HG02870 (cell line): ENCODE results near the gene TLL2.

ENCODE experiments used
- ATAC-seq: cut with Tn5 transposase; IDR thresholded peaks from one replicate; pipeline ENCODE4 v1.9.1; 2021; ENCODE audit warnings: mild to moderate bottlenecking, moderate library complexity; ENCODE audit not compliant: unreplicated experiment

TLL2 gene

DNA sequence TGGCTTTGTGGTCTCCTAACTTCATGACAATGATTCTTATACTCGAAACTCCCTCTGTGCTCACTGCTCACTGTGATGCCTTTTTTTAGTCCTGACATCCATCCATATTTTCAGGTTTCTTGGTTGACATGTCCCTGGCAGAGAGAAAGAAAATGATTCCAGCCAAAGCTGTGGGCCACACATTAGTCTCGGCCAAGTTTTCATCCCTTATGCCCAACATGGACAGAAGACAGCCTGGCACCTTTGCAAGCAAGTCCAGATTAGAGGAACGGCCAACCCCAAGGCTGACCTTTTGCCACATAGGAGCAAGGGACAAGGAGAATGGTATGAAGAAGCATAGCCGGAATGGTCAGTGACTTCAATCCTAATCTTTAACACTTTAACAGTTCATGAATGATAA lies 146.3 kb downstream of the TLL2 start:
- no peak for ATAC-seq

DNA sequence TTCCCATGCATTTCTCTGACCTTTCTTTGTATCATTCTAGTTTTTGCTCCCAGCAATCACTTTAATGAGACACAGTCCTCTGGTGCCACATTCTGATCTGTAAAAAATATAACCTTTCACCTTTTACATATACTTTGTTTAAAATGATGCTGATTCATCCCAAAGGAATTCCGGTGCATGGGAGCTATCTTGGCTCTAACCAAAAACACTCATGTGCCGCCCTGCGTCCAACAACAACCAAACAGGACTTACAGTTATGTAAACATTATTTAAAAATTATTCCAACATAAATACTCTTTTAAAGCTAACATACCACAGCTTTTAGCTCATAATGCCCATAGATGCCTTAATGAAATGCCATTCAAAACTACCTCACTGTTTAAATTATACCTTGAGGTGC lies 147.2 kb downstream of the TLL2 start:
- no peak for ATAC-seq

DNA sequence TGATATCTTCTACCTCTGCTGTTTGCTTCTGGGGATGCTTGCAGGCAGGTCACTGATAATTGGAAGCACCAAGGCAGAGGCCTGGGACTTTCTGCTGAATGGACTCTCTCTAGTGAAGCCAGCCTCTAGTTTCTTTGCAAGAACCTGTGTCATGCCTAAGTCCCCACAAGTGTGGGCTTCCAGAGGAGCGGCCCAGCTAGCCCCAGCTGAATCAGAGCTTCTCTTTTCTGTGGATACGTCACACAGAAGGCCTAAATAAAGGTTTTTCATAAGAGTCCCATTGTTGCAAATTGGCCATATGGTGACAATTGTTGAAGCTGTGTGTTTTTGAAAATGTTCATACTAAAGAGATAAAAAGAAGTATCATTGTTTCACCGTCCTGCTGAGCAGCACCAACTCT lies 148.2 kb downstream of the TLL2 start:
- no peak for ATAC-seq

GRCh38 chr10:96360766-96361165 lies 153.0 kb downstream of the TLL2 start:
- ATAC-seq = no peak

DNA sequence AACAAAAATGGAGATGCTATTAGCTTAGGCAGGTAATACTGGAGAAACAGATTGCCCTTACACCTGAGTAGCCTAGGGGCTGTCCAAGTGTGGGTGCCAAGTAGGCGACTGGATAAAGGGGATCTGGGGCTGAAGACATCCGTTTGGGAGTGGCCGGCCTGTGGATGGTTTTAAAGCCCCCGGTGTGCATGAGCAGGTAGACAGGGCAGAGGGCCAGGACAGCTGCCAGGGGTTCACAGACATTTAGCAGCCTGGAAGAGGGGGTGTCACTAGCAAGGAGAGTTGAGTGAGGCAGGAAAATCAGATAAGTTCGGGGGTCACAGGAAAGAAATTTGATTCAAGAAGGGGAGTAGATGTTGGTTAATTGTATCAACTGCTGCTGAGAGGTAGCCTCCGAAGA lies 153.4 kb downstream of the TLL2 start:
- no peak for ATAC-seq

DNA sequence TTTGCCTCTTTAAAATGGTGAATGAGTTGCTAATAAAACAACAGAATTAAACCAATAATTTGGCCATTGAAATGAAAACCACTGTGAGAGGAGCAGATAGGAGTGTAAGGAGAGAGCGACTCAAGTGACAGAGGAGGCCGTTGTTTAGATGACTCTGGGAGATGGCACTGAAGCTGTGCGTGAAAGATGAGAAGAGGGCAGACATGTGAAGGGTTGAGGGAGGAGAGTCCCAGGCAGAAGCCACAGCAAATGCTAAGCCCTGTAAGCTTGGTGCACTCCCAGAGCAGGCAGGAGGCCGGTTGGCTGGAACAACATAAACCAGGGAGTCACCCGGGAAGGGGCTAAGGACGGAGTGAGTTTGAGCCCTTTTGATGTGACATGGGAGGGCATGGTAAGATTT lies 154.1 kb downstream of the TLL2 start:
- no peak for ATAC-seq

GRCh38 chr10:96358851-96359540 lies 154.7 kb downstream of the TLL2 start, which contains the start of gene OPALIN:
TSS of gene OPALIN (minus strand) at chr10:96359002. CDS start at chr10:96358896, 106 bp downstream.
- no peak for ATAC-seq

DNA sequence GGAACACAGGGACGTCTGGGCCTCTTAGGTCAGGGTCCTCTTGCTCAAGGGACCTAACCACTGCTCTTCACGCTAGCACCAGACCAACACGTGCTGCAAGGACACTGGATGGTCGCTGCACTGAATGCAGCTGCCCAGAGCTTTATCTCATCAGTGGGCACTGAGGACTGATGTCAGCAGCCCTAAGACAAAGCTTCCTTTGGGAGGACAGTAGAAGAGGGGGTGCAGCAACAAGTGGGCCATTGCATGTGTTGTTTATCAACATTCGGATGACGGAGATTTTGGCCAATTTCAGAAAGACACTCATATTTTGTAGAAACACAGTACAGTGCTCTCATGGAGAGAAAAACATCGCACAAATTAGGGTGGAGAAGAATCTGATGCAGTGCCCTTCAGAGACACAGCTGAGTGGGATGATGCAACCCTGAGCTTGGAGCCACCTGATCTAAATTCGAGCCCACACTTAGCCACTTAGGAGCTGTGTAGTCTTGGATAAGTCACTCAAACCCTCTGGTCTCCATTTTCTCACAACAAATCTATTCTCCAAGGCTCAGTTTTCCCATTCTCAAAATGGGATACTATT lies 156.6 kb downstream of the TLL2 start:
- ATAC-seq = no peak

GRCh38 chr10:96352582-96352981 lies 161.1 kb downstream of the TLL2 start:
- no peak for ATAC-seq

DNA sequence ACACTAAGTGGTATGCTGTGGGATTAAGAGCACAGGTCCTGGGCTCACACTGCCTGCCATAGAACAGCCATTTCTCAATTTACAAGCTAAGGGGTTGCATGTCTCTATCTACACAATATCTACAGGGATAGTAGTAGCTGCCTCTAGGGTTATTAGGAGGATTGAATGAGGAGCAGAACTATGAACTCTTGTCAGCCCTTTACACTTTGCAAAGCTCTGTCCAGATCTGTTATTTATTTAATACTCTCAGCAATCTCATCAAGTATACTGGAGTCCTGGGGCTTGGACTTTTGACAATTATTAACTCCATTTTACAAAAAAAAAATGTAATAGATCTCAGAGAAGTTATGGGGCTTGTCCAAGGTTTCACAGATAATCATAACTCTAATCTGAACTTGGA lies 161.7 kb downstream of the TLL2 start:
- no peak for ATAC-seq

GRCh38 chr10:96346295-96346694 lies 167.4 kb downstream of the TLL2 start:
- no peak for ATAC-seq

GRCh38 chr10:96345222-96345621 lies 168.5 kb downstream of the TLL2 start:
- ATAC-seq = no peak

DNA sequence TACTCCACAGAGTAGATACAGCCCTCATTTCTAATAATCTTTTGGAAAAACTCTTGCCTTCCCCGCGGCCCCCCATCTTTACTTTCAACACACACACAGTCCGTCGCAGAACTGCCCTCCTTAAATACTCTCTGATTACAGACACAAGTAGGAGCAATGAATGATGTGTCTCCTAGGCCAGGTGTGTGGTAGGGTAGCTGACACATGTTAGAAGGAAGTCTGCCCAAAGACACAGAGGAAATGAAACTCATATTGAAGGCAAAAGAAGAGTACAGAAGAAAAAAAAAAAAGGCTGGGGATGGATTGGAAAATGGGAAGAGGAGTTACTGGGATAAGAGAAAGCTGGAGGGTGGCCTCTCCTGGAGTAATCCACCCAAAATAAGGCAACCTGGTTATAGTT lies 169.5 kb downstream of the TLL2 start:
- ATAC-seq = no peak

DNA sequence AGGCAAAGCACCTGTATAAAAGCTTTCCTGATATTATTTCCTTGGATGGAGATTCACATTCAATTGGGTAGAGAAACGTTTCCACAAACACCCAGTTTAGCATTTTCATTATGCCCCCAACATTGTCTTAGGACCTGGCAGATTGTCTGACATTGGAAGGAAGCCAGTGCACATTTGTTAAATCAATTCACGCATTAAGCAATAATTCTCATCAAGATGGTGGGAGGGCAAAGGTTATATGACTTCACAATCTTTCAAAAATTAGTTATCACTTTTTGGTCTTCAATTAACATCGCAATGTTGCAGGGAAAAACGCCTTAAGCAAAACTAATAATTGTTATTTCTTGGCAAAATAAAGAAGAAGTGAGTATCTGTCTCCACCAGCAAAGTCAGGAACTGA lies 171.3 kb downstream of the TLL2 start:
- ATAC-seq = no peak

GRCh38 chr10:96341219-96342182 lies 172.2 kb downstream of the TLL2 start:
- peak; percentile 62 for ATAC-seq

GRCh38 chr10:96339956-96340904 lies 173.5 kb downstream of the TLL2 start:
- ATAC-seq = no peak

DNA sequence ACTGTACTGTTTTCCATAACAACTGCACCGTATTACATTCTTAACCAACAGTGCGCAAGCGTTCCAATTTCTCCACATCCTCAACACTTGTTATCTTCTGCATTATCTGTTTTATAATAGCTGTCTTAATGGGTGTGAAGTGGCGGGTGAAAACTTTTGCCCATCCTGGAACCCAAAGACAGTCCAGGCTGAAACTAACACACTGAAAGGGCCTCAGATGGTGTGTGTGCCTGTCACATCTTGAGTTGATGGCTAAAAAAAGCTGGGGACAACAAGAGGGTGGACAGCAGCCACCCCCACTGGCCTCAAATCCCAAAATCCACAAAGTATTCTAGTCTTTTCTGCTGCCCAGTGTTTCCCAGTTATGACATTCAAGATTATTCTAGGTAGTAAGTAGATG lies 174.3 kb downstream of the TLL2 start:
- ATAC-seq = no peak

DNA sequence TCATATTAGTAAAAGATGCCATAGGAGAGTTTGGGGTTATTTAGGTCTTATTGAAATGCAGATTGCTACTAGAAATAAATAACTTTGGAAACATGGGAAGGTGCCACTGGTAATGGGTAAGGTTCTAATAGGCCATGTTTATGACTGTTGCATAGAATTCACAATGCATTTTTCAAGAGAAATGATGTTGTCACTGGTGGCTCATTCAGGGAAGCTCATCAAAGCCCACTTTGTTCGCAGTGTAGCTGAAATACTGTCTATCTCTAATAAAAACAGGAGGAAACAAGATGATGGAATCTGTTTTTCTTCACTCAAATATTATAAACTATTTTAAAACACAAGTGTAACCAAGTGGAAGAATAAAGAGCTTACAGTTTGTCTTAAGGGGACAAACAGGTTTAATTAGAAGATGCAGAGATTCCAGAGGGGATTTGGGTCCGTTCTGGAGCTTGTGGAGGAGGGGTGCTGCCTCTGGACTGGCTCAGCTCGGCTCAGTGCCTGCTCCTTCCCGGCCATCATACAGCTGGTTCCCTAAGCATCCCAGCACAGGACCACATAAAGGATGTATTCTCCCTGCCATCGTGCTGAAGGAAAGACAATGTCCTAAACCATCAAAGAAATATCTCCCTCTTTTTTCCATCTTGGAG lies 175.3 kb downstream of the TLL2 start:
- ATAC-seq = no peak

DNA sequence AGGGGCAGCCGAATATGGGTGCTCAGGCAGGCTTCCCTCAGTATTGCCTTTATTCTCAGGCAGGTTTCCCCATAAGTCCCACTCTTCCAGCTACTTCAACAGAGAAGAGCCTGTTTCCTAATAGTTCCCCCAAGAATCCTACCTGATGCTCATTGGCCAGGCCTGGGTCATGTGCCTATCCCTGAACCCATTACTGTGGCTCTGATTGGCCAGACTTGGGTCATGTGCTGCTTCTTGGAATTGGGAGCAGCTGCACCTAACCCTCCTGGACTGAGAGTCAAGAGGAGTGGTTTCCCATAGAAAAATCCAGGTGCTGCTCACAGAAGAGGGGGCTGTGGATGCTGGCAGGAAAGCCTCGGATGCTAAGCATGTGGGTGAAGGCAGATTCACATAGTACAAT lies 176.6 kb downstream of the TLL2 start:
- ATAC-seq = no peak
